Fibroblast of skin of left biceps (primary cell): ENCODE results near the gene HMG20A.
A peak's percentile ranks its signal among the peaks of the same experiment; 100 is the strongest.

Source experiments
- DNase-seq, 2 experiments: peaks; one replicate each; pipeline ENCODE4 v3.0.0-alpha.2; 2013; ENCODE audit warnings: low read depth in 2 of 2

Gene HMG20A

DNA sequence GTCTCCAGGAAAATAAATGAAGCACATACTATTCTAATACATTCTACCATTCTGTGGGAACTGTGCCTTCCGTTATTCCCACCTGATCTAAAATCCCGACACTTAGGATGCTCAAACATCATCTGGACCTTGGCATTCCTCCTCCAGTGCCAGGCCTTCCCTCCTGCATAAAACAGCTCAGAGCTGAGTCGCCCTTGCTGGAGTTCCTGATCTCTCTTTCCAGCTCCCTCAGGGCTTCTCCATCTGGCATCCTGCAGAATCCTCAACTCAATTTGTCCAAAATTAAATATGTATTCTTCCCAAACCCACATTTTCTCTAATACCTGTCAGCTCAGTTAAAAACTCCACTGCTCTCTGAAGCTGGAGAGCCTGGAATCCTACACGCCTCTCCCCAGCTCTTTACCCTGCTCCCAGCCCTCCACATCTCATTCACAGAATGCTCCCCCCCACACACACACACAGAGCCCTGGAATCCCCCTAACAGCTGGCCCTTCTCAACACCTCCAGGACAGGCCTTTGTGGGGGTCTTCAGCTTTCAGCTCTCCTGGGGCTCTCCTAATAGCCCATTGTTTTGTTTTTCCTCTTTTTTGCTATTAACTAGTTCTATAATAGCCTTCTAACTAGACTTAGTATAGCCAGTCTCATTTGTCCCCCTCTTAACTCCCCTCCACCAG is 78.5 kb downstream of the HMG20A start:
- no peak for DNase-seq

DNA sequence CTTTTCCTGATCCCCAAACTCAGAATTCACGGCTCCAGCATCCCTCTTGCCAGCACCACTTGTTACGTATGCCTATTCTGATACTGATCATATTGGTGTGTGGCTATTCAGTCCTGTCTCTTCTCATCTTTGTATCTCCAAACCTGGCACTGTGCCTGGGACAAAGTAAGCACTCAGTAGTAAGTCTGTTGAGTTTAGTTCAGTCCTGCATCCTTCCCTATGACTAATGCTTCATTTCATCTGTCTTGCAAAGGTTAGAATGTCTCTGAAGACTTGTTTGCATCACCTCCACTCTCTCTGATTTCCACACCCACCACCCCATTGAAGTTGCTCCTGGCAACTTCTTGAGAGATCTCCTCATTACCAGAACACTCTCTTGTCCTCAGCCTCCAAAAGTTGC is 80.3 kb downstream of the HMG20A start:
- peak in 1 of 2 experiments; percentile 29 for DNase-seq

DNA sequence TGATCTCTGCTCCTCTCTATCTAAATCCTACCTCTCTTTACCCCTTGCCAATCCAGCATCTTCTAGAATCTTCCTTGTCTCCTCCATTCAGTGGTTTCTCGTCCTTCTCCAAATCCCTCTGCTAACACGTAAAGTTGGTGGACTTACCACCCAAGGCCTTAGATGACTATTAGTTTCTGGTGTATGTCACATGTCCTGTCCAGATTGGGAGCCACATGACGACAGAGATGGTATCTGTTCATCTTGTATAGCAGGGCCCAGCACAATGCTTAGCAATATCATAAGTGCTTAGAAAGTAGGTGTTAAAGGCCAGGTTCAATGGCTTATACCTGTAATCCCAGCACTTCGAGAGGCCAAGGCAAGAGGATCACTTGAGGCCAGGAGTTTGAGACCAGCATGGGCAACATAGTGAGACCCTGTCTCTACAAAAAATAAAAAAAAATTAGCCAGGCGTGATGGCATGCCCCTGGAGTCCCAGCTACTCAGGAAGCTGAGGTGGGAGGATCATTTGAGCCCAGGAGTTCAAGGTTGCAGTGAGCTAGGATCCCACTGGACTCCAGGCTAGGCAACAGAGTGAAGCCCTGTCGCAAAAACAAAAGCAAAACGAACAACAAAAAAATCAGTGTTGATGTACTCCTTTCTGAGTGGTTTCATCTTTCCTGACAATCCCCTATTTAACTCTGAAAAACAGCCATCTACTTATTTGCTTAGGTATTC is 81.8 kb downstream of the HMG20A start:
- DNase-seq, result no peak

DNA sequence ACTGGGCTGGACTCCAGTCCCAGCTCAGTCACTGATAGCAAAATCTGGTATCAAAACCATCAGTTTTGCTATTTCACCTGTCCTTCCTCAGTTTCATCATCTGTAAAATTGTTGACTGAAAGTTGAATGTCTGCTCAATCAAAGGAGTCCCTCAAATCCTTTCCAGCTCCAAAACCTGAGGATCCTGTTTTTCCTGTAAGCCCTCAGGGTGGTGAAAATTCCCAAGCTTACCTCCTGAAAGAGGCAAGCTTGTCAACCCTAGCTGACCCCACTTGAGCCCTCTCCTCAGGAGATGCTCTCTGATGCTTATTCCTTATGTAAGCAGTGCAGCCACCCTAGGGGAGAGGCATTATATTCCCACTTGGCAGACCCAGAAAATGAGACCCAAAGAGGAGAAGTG is 82.6 kb downstream of the HMG20A start:
- no peak for DNase-seq

DNA sequence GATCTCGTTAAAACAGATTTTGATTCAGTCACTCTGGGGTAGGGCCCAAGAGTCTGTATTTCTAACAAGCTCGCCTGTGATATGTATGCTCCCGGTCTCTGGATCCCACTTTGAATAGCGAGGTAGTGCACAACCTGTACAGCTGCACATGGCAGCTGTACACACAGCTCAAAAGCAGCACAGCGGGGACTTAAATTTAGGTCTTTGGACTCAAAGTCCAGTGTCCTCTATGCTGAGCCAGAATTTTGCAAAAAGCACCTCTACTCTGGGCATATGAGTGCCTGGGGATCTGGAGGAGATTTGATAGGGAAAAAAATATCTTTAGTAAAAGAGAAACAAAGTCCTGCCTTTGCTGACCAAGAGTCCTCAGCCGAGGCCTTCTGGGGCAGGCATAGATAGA is 83.1 kb downstream of the HMG20A start:
- no peak for DNase-seq

GRCh38 chr15:77504306-77504705 is 83.6 kb downstream of the HMG20A start:
- DNase-seq, result no peak

DNA sequence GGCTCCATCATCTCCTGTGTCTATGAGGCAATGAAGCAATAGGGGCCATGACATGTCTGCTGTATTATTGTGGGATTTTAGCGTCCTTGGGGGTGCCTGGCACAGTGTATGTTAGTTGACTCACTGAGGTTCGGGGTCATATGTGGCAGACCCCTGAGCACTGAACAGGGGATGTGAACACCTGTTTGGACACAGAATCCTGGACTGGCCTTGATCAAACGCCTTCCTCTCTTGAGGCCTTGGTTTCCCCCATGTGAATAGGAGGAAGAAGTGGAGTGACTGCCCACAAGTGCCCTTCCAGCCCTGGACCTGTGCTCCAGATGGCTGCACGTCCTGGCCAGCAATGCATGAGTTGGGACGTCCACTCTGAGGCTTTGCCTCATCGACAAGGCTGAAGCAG is 84.2 kb downstream of the HMG20A start:
- no peak for DNase-seq

DNA sequence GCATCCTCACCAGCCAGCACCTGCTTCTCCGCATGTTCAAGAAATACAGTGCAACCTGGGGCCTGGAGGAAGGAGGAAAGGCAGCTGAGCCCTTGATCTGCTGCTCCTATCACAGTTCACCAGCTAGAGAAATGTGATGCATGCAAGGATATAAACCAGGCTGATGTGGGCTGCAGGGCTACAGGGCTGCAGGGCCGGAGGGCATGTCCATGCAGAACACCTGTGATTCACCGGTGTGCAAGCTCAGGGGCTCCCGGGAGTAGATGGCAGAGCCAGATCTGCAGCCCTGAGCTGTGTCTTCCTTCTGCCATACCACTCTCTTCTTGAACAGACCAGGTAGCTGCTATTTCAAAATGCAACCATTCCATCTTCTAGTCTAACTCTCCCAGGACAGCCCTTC is 84.9 kb downstream of the HMG20A start:
- DNase-seq, result no peak

- no peak for DNase-seq
Observed at GRCh38 chr15:77506311-77507142, 85.8 kb downstream of the HMG20A start.

DNA sequence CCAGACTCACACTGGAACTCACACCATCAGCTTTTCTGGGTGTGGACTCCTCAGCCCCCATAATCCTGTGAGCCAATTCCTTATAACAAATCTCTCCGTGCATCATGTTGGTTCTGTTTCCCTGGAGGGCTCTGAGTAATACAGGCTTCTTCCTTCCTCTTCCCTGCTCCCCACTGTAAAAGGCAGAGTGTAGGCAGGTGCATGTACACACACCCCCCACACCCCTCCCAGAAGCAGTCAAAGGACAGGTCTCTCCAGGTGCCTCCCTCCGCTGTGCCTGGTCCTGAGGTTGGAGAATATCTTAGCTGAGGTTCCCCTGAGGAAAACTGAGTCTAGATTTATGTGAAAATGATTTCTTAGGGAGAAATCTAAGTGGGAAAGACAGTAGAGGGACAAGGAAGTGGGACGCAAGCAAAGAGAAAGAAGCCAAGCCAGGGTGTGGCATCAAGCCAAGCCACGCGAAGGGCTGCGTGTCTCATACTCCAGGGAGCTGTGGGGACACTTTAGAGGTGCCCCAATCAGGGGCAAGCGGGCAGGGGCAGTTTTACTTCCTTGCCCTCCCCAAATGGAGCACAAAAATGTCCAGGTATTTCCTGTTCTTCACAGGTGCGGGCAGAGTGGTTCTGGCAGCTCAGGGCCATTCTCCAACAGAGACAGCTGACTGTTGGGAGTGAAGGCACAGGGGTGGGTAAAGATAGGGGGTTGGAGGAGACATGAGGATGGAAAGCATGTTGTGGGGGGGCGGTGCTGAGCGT is 86.6 kb downstream of the HMG20A start:
- no peak for DNase-seq

GRCh38 chr15:77507911-77508310 is 87.2 kb downstream of the HMG20A start:
- no peak for DNase-seq

DNA sequence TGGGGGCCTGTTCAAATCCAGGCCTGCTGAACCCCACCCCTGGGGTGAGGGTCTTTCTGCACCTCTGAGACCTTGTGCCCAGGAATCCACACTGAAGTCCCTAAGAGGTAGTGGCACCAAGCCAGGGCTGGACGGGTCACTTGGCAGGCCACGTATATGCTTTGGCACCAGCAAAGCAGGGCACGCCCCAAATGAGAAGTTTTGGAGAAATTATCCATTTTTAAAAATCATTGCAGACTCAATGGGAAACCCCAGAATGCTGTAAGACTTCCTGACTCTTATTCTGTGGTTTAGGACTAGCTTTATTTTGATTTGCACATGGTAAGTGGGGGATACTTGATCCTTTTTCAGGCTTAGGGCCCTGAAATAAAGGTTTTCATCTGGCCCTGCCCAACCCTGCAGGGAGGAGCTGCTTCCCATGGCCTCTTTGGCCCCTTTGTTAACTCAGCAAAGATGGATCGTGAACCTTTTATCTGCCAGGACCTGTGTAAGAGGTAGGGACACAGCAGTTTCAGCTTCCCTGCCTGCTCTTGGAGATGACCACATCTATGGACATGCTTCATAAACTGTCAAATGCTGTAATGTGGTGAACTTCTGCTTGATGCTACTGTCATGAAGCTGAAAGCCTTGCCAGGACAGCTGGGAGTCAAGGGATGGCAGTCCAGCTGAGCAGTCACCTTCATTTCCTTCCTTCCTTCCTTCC is 88.0 kb downstream of the HMG20A start:
- DNase-seq, result no peak

GRCh38 chr15:77510066-77511057 is 89.7 kb downstream of the HMG20A start:
- no peak for DNase-seq

DNA sequence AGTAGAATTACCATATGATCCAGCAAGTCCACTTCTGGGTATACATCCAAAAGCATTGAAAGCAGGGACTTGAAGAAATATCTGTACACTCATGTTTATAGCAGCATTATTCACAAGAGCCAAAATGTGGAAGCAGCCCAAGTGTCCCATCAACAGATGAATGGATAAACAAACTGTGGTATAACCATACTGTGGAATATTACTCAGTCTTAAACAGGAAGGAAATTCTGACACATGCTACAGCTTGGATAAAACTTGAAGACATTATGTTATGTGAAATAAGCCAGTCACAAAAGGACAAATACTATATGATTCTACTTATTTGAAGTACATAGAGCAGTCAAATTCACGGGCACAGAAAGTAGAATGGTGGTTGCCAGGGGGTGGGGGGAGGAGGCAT is 91.2 kb downstream of the HMG20A start:
- no peak for DNase-seq

GRCh38 chr15:77513226-77513625 is 92.5 kb downstream of the HMG20A start:
- no peak for DNase-seq

GRCh38 chr15:77514641-77515402 is 94.1 kb downstream of the HMG20A start:
- DNase-seq, result no peak

GRCh38 chr15:77515613-77516012 is 94.9 kb downstream of the HMG20A start:
- DNase-seq, result no peak

DNA sequence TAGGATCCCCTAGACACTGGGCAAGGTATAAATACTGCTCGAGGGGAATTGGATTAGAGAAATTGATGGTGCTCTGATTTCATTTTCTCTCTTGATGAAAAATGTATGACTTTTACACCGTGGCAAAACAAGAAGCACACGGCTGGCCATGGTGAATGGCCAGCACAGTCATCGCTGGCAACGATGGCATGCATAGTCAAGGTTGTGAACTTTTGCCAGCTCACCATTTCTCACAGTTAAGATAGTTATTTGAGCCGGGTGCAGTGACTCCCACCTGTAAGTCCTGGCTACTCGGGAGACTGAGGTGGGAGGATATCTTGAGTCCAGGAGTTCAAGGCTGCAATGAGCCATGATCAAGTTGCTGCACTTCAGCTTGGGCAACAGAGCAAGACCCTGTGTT is 95.4 kb downstream of the HMG20A start:
- no peak for DNase-seq

- no peak for DNase-seq
Observed at GRCh38 chr15:77516786-77517185, 96.1 kb downstream of the HMG20A start.
